Stomach smooth muscle (tissue), 2 donors: Measurements from ENCODE around the gene RAD18.

Source experiments
- H3K27ac ChIP-seq: one replicate; pipeline ENCODE4 v1.7.0; 2013; ENCODE audit warnings: mild to moderate bottlenecking, low read length, inconsistent platforms
- H3K27me3 ChIP-seq, 2 donors: one replicate each; pipeline ENCODE4 v1.7.0; 2013; ENCODE audit warnings: low read length in 2 of 2; ENCODE audit not compliant: insufficient read depth in 2 of 2, control insufficient read depth in 1 of 2
- H3K36me3 ChIP-seq, 2 donors: one replicate each; pipeline ENCODE4 v1.7.0; 2013; ENCODE audit warnings: low read length in 2 of 2; ENCODE audit not compliant: control insufficient read depth in 2 of 2, insufficient read depth in 2 of 2
- H3K4me1 ChIP-seq: one replicate; pipeline ENCODE4 v1.7.0; 2013; ENCODE audit warnings: low read length; ENCODE audit not compliant: control insufficient read depth, insufficient read depth
- H3K4me3 ChIP-seq, 2 donors: one replicate each; pipeline ENCODE4 v1.7.0; 2013; ENCODE audit warnings: low read length in 2 of 2
- H3K9ac ChIP-seq, 2 donors: one replicate each; pipeline ENCODE4 v1.7.0; 2013; ENCODE audit warnings: low read length in 2 of 2, mild to moderate bottlenecking in 1 of 2
- H3K9me3 ChIP-seq, 2 donors: one replicate each; pipeline ENCODE4 v1.7.0; 2013; ENCODE audit warnings: low read length in 2 of 2; ENCODE audit not compliant: control insufficient read depth in 2 of 2
- donor health status: healthy.
- donor health status: Pancreatic carcinoma.

Gene RAD18

GRCh38 chr3:8882642-8883041 lies 80.6 kb downstream of the RAD18 start:
- Histone ChIP-seq H3K27ac (no peak overlapping the region), H3K4me1 (no peaks in the 10 kb centered on the region), H3K4me3 (no peak overlapping the region), H3K36me3 (peaks cover 0 to 2% of the 10 kb centered on the region in 2 donors), H3K27me3 (no peaks in the 10 kb centered on the region), H3K9me3 (no peaks in the 10 kb centered on the region), H3K9ac (no peak overlapping the region)

- Histone ChIP-seq H3K4me1 (no peaks in the 10 kb centered on the region), H3K9me3 (no peaks in the 10 kb centered on the region), H3K4me3 (no peak overlapping the region), H3K36me3 (peaks cover 0 to 2% of the 10 kb centered on the region in 2 donors), H3K27ac (no peak overlapping the region), H3K9ac (no peak overlapping the region), H3K27me3 (no peaks in the 10 kb centered on the region)
Measured at GRCh38 chr3:8882171-8882593, 81.1 kb downstream of the RAD18 start.

- Histone ChIP-seq H3K4me1 (no peaks in the 10 kb centered on the region), H3K9ac (no peak overlapping the region), H3K36me3 (peaks cover 0 to 2% of the 10 kb centered on the region in 2 donors), H3K9me3 (no peaks in the 10 kb centered on the region), H3K27ac (no peak overlapping the region), H3K27me3 (no peaks in the 10 kb centered on the region), H3K4me3 (no peak overlapping the region)
Measured at GRCh38 chr3:8879347-8879944, 83.8 kb downstream of the RAD18 start.

- Histone ChIP-seq H3K36me3 (no peaks in the 10 kb centered on the region), H3K9ac (no peak overlapping the region), H3K27ac (no peak overlapping the region), H3K4me1 (no peaks in the 10 kb centered on the region), H3K4me3 (no peak overlapping the region), H3K9me3 (no peaks in the 10 kb centered on the region), H3K27me3 (no peaks in the 10 kb centered on the region)
Measured at GRCh38 chr3:8875836-8876235, 87.4 kb downstream of the RAD18 start.

- Histone ChIP-seq H3K9ac (no peak overlapping the region), H3K27me3 (no peaks in the 10 kb centered on the region), H3K36me3 (no peaks in the 10 kb centered on the region), H3K9me3 (no peaks in the 10 kb centered on the region), H3K4me3 (no peak overlapping the region), H3K27ac (no peak overlapping the region), H3K4me1 (no peaks in the 10 kb centered on the region)
Measured at GRCh38 chr3:8873740-8874139, 89.5 kb downstream of the RAD18 start.

- Histone ChIP-seq H3K36me3 (no peaks in the 10 kb centered on the region), H3K9ac (no peak overlapping the region), H3K9me3 (no peaks in the 10 kb centered on the region), H3K4me3 (no peak overlapping the region), H3K4me1 (no peaks in the 10 kb centered on the region), H3K27me3 (no peaks in the 10 kb centered on the region), H3K27ac (no peak overlapping the region)
Measured at GRCh38 chr3:8872261-8872660, 91.0 kb downstream of the RAD18 start.

DNA sequence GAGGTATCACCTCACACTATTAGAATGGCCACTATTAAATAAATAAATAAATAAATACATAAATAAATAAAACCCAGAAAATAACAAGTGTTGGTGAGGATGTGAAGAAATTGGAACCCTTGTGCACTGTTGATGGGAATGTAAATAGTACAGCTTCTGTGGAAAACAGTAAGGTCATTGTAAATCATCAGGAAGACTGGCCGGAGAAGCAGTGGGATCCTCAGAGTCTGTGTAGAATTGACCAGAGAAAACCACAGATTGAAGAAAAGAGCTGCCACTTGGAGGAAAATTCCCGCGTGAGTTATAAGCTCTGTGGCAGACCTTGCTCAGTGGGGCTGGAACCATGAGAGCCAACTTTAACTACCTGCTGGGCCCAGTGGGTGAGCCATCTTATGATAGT lies 92.0 kb downstream of the RAD18 start:
- Histone ChIP-seq H3K9ac (no peak overlapping the region), H3K27ac (no peak overlapping the region), H3K36me3 (no peaks in the 10 kb centered on the region), H3K4me1 (no peaks in the 10 kb centered on the region), H3K4me3 (no peak overlapping the region), H3K9me3 (no peaks in the 10 kb centered on the region), H3K27me3 (no peaks in the 10 kb centered on the region)

- H3K27me3 ChIP-seq: no peaks in the 10 kb centered on the region
- H3K36me3 ChIP-seq: no peaks in the 10 kb centered on the region
- no peak overlapping the region for H3K27ac ChIP-seq
- no peaks in the 10 kb centered on the region for H3K4me1 ChIP-seq
- no peak overlapping the region for H3K9ac ChIP-seq
- no peak overlapping the region for H3K4me3 ChIP-seq
- no peaks in the 10 kb centered on the region for H3K9me3 ChIP-seq
Measured at GRCh38 chr3:8870134-8870533, 93.1 kb downstream of the RAD18 start.

DNA sequence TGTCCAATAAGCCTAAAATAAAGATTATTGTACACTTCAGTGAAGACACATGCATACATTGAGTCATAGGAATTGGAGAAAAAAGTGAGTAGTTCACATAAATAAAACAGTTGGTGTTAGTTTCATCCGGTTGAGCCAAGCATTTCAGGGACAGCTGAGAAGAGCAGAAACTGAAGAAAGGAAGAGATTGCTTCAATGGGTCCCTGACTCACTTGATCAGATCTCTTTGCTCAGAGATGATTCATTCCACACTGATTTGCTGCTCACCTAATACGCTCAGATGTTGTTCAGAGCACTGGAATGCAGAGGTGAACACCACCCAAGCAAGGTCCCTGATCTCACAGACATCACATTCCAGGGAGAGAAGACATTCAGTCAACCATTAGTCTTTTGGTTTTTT lies 93.7 kb downstream of the RAD18 start:
- Histone ChIP-seq H3K36me3 (no peaks in the 10 kb centered on the region), H3K4me3 (no peak overlapping the region), H3K9ac (no peak overlapping the region), H3K4me1 (no peaks in the 10 kb centered on the region), H3K27me3 (no peaks in the 10 kb centered on the region), H3K9me3 (no peaks in the 10 kb centered on the region), H3K27ac (no peak overlapping the region)

DNA sequence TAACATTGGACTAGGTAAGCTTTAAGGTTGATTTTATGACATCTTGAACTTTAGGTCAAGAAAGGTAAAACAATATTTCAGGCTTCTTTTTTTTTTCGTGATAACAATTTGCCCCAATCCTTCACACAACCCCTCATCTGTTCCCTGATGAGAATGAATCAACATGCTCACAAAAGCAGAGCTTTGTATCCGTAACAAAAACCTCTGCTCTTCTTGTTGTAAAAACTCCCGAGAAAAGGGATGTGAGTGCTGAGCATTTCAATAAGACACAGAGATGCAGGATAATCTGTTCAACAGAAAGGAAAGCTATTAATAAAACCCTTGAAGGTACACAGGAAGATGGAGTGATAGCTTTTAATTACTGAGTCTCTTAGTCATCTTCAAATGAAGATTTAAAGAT lies 94.3 kb downstream of the RAD18 start:
- Histone ChIP-seq H3K4me3 (no peak overlapping the region), H3K9ac (no peak overlapping the region), H3K27me3 (no peaks in the 10 kb centered on the region), H3K4me1 (no peaks in the 10 kb centered on the region), H3K36me3 (no peaks in the 10 kb centered on the region), H3K27ac (no peak overlapping the region), H3K9me3 (no peaks in the 10 kb centered on the region)

- Histone ChIP-seq H3K27ac (no peak overlapping the region), H3K36me3 (no peaks in the 10 kb centered on the region), H3K9ac (no peak overlapping the region)
Measured at GRCh38 chr3:8867646-8868045, 95.6 kb downstream of the RAD18 start.

More at GRCh38 chr3:8867646-8868045, 95.6 kb downstream of the RAD18 start:
- peaks cover 0 to 3% of the 10 kb centered on the region in 2 donors for H3K9me3 ChIP-seq
- H3K4me1 ChIP-seq: no peaks in the 10 kb centered on the region
- H3K4me3 ChIP-seq: no peak overlapping the region
- H3K27me3 ChIP-seq: no peaks in the 10 kb centered on the region
